SK-N-SH (cell line): ENCODE measurements around the gene CHST11. TPM values are rescaled to one million over a fixed set of nuclear protein-coding genes. Genes with fewer than 3 reads are reported as not detected.

Source experiments
- CTCF ChIA-PET: fragments of 300-600, 350-600 bp; formaldehyde crosslinking; extraction: SDS; loops from one replicate; lab custom pipeline; 2021; lab: Yijun Ruan, JAX
- POLR2A ChIA-PET: fragments of 350-600 bp; sonication (Branson Sonifier 250); formaldehyde crosslinking; extraction: SDS; loops from one replicate; lab custom pipeline; 2020; ENCODE audit warnings: antibody characterized with exemption, inconsistent platforms; lab: Yijun Ruan, JAX
- DNase-seq: peaks from one replicate; pipeline ENCODE4 v3.0.0; 2012
- H2AFZ ChIP-seq: fragments of 200-600 bp; sonication (generic); 2 replicates; pipeline ENCODE4 v1.8.1; 2016; ENCODE audit warnings: antibody characterized with exemption, mild to moderate bottlenecking, low read depth
- H3F3A ChIP-seq: fragments of 200-600 bp; sonication (generic); replicated peaks from 2 replicates; pipeline ENCODE3; 2016; ENCODE audit warnings: antibody characterized with exemption, mild to moderate bottlenecking; ENCODE audit not compliant: insufficient read depth
- H3K27ac ChIP-seq, 2 experiments: fragments of 200-500 bp in 1 of 2; fragments of 200-600 bp in 1 of 2; sonication (Bioruptor generic) in 1 of 2; sonication (generic), shearing (Covaris generic) in 1 of 2; 2 replicates each; pipeline versions ENCODE4 v1.5.1 to v1.6.1; 2014 to 2016; ENCODE audit warnings: low read depth in 2 of 2, inconsistent platforms in 1 of 2, low read length in 1 of 2, mild to moderate bottlenecking in 1 of 2, mixed read lengths in 1 of 2
- H3K27me3 ChIP-seq: fragments of 200-600 bp; sonication (generic), shearing (Covaris generic); 2 replicates; pipeline ENCODE4 v1.6.1; 2016; ENCODE audit warnings: mixed run types; ENCODE audit not compliant: insufficient read depth
- H3K36me3 ChIP-seq, 2 experiments: fragments of 200-500 bp in 1 of 2; fragments of 200-600 bp in 1 of 2; sonication (Bioruptor generic) in 1 of 2; sonication (generic) in 1 of 2; replicated peaks in 1 of 2; 2 replicates each; pipeline versions ENCODE3 to v1.5.1; 2014 to 2016; ENCODE audit warnings: low read length in 1 of 2, mild to moderate bottlenecking in 1 of 2; ENCODE audit not compliant: insufficient read depth in 2 of 2, control insufficient read depth in 1 of 2
- H3K4me1 ChIP-seq, 2 experiments: fragments of 200-500 bp in 1 of 2; fragments of 200-600 bp in 1 of 2; sonication (Bioruptor generic) in 1 of 2; sonication (generic), shearing (Covaris generic) in 1 of 2; 2 replicates each; pipeline versions ENCODE4 v1.5.1 to v1.6.1; 2014 to 2016; ENCODE audit warnings: low read depth in 1 of 2, low read length in 1 of 2, mixed run types in 1 of 2; ENCODE audit not compliant: insufficient read depth in 2 of 2, control insufficient read depth in 1 of 2
- H3K4me2 ChIP-seq: fragments of 200-600 bp; sonication (generic), shearing (Covaris generic); 2 replicates; pipeline ENCODE4 v1.6.1; 2017; ENCODE audit warnings: mixed run types
- H3K4me3 ChIP-seq, 2 experiments: fragments of 200-500 bp in 1 of 2; fragments of 200-600 bp in 1 of 2; sonication (Bioruptor generic) in 1 of 2; sonication (generic), shearing (Covaris generic) in 1 of 2; 2 replicates each; pipeline versions ENCODE4 v1.5.1 to v1.8.1; 2014 to 2016; ENCODE audit warnings: low read depth in 2 of 2, inconsistent platforms in 1 of 2, low read length in 1 of 2, mild to moderate bottlenecking in 1 of 2, mixed read lengths in 1 of 2, moderate library complexity in 1 of 2
- H3K79me2 ChIP-seq: fragments of 200-600 bp; sonication (generic); 2 replicates; pipeline ENCODE4 v1.8.1; 2017; ENCODE audit warnings: mild to moderate bottlenecking; ENCODE audit not compliant: insufficient read depth
- H3K9ac ChIP-seq: fragments of 200-600 bp; sonication (generic); 2 replicates; pipeline ENCODE4 v1.6.1; 2017; ENCODE audit warnings: mixed run types
- H3K9me2 ChIP-seq: fragments of 200-600 bp; sonication (generic); 2 replicates; pipeline ENCODE4 v1.6.1; 2017; ENCODE audit warnings: mixed run types
- H3K9me3 ChIP-seq: fragments of 200-600 bp; sonication (generic); 2 replicates; pipeline ENCODE4 v1.6.1; 2017; ENCODE audit warnings: mixed run types, mild to moderate bottlenecking, moderate library complexity
- H4K20me1 ChIP-seq: fragments of 200-600 bp; sonication (generic); 2 replicates; pipeline ENCODE4 v1.6.1; 2017; ENCODE audit warnings: mild to moderate bottlenecking, mixed run types; ENCODE audit not compliant: insufficient read depth
- EP300 ChIP-seq, 2 experiments: IDR thresholded peaks; 2 replicates each; pipeline versions ENCODE4 v1.4.0 to v1.6.1; 2012; ENCODE audit warnings: borderline replicate concordance in 1 of 2, low read depth in 1 of 2, low read length in 1 of 2
- FOSL2 ChIP-seq: IDR thresholded peaks from 2 replicates; pipeline ENCODE4 v1.4.0; 2012; ENCODE audit warnings: low read depth, mild to moderate bottlenecking, moderate library complexity, borderline replicate concordance
- GABPA ChIP-seq: IDR thresholded peaks from 2 replicates; pipeline ENCODE4 v1.4.0; 2012; ENCODE audit warnings: low read depth, mild to moderate bottlenecking
- MEF2A ChIP-seq: IDR thresholded peaks from 2 replicates; pipeline ENCODE4 v1.4.0; 2012; ENCODE audit warnings: low read depth, borderline replicate concordance
- NFIC ChIP-seq: IDR thresholded peaks from 2 replicates; pipeline ENCODE4 v1.4.0; 2012; ENCODE audit warnings: borderline replicate concordance
- NRF1 ChIP-seq: IDR thresholded peaks from 2 replicates; pipeline ENCODE4 v1.6.1; 2012; ENCODE audit warnings: low read depth, mild to moderate bottlenecking, low read length
- PBX3 ChIP-seq: IDR thresholded peaks from 2 replicates; pipeline ENCODE4; 2012
- POLR2AphosphoS5 ChIP-seq: IDR thresholded peaks from 2 replicates; pipeline ENCODE4 v1.6.1; 2012; ENCODE audit warnings: low read depth, low read length
- RAD21 ChIP-seq: IDR thresholded peaks from 2 replicates; pipeline ENCODE4 v1.6.1; 2012; ENCODE audit warnings: mild to moderate bottlenecking, low read length
- RCOR1 ChIP-seq: fragments of 150-350 bp; IDR thresholded peaks from 2 replicates; pipeline ENCODE4 v1.6.1; 2017; ENCODE audit warnings: antibody characterized with exemption, low read length
- REST ChIP-seq: IDR thresholded peaks from 2 replicates; pipeline ENCODE4 v1.6.1; 2012; ENCODE audit warnings: mild to moderate bottlenecking, low read depth, low read length, moderate library complexity
- SMC3 ChIP-seq: IDR thresholded peaks from 2 replicates; pipeline ENCODE4 v1.6.1; 2012; ENCODE audit warnings: low read depth, low read length, improper control_type of control experiment
- TEAD4 ChIP-seq: IDR thresholded peaks from 2 replicates; pipeline ENCODE4 v1.4.0; 2012; ENCODE audit warnings: mild to moderate bottlenecking, borderline replicate concordance; ENCODE audit not compliant: insufficient read depth
- USF1 ChIP-seq: IDR thresholded peaks from 2 replicates; pipeline ENCODE4 v1.4.0; 2012; ENCODE audit warnings: low read depth, borderline replicate concordance
- USF2 ChIP-seq: fragments of 150-350 bp; IDR thresholded peaks from 2 replicates; pipeline ENCODE4 v1.6.1; 2017; ENCODE audit warnings: antibody characterized with exemption, low read length, low read depth, borderline replicate concordance
- ZBTB33 ChIP-seq: IDR thresholded peaks from 2 replicates; pipeline ENCODE4 v1.4.0; 2012; ENCODE audit warnings: low read depth, borderline replicate concordance
- WGBS: methylation state at CpG from one replicate; pipeline ENCODE4 v1.1.6; 2017; ENCODE audit warnings: low lambda C conversion rate; 5-methylcytosine and 5-hydroxymethylcytosine counted together
- polyA plus RNA-seq, 3 experiments: library from polyadenylated mRNA; depleted of rRNA; stranded (reverse); fragments of >200 nt; gene quantifications; 2 replicates each; pipeline ENCODE4 v1.2.3, GENCODE V29; 2012

Gene CHST11
- polyA plus RNA-seq, 1 of the 3 experiments (the other 2 are of a cell fraction) = 18.6 TPM

GRCh38 chr12:104730763-104731162 is 274.0 kb downstream of the CHST11 start:
- H3K9me3 ChIP-seq = no peaks in the 10 kb centered on the region
- no peak for DNase-seq
- TF ChIP-seq NRF1 = no peak
- no peak for TF ChIP-seq REST
- TF ChIP-seq USF1 = no peak
- TF ChIP-seq, all 33 proteins: peak for 0
- Histone ChIP-seq H3K4me1 (peaks cover 0 to 52% of the 10 kb centered on the region in 2 experiments; a peak in 2 of 4 replicates), H3K4me2 (no peak overlapping the region), H3K4me3 (no peak overlapping the region), H3K79me2 (no peaks in the 10 kb centered on the region), H3K27me3 (no peaks in the 10 kb centered on the region), H2AFZ (no peak overlapping the region), H3K27ac (no peak overlapping the region), H3K9ac (no peak overlapping the region), H3K36me3 (no peaks in the 10 kb centered on the region), H3K9me2 (no peaks in the 10 kb centered on the region), H4K20me1 (no peaks in the 10 kb centered on the region), H3F3A (no peaks in the 10 kb centered on the region)
- POLR2A ChIA-PET = interaction anchor here (0.6 kb wide), 1 partner anchor 353 kb away, joined by 3 read pairs; no protein-coding TSS in a partner anchor
- CTCF ChIA-PET = interaction anchor here (1.4 kb wide), 1 partner anchor 349 kb away, joined by 5 read pairs; no protein-coding TSS in a partner anchor
- 96% methylated on average over 4 of the region's 4 CpGs for WGBS

GRCh38 chr12:104733717-104734175 is 277.0 kb downstream of the CHST11 start:
- peak; percentile 52 for DNase-seq
- TF ChIP-seq TEAD4 = no peak
- TF ChIP-seq FOSL2 = no peak
- TF ChIP-seq PBX3 = no peak
- TF ChIP-seq ZBTB33 = no peak
- TF ChIP-seq MEF2A = no peak
- no peak for TF ChIP-seq EP300 (IDR thresholded peaks at IDR 0.05; ENCODE audit: borderline replicate concordance in 1 of 2, low read depth in 1 of 2, low read length in 1 of 2)
- TF ChIP-seq RCOR1 = no peak
- peak; percentile 55 for TF ChIP-seq RAD21
- no peak for TF ChIP-seq USF2
- TF ChIP-seq NRF1 = no peak
- TF ChIP-seq NFIC = no peak
- no peak for TF ChIP-seq GABPA
- TF ChIP-seq SMC3 = peak; percentile 43; the same call in 1 of the 2 replicates
- no peak for TF ChIP-seq POLR2AphosphoS5

More at GRCh38 chr12:104733717-104734175, 277.0 kb downstream of the CHST11 start:
- no peaks in the 10 kb centered on the region for H3K36me3 ChIP-seq
- peaks cover 0 to 68% of the 10 kb centered on the region in 2 experiments; a peak in 2 of 4 replicates for H3K4me1 ChIP-seq
- no peaks in the 10 kb centered on the region for H3K79me2 ChIP-seq
- no peaks in the 10 kb centered on the region for H3K9me3 ChIP-seq
- no peak overlapping the region for H3K4me2 ChIP-seq
- ChIA-PET POLR2A (no interaction called here), CTCF (interaction anchor here (1.0 to 2.8 kb wide), 6 partner anchors 14 to 352 kb away, joined by 3 to 16 read pairs (median 6); partner anchors contain the start of gene CHST11)
- no peaks in the 10 kb centered on the region for H3K27me3 ChIP-seq
- no peak overlapping the region for H3K27ac ChIP-seq
- no peaks in the 10 kb centered on the region for H4K20me1 ChIP-seq
- WGBS = no CpG with 5 or more reads among the region's 6 CpGs
- H3K9ac ChIP-seq = no peak overlapping the region
- no peak overlapping the region for H2AFZ ChIP-seq
- no peaks in the 10 kb centered on the region for H3K9me2 ChIP-seq
- H3K4me3 ChIP-seq = no peak overlapping the region
- no peaks in the 10 kb centered on the region for H3F3A ChIP-seq
